Measurements from ENCODE around the gene TMA7. TPM values are rescaled to one million over a fixed set of nuclear protein-coding genes. Genes with fewer than 3 reads are reported as not detected.

Gene TMA7
- total and polyA plus RNA-seq, 2 donors (not counting 3 experiments of a cell fraction or from before 2014, with no cell fraction given): 137 to 306 TPM

- no peak overlapping the region for H2AFZ ChIP-seq (ENCODE audit: low read depth, low read length)
- DNase-seq (ENCODE audit: low read depth, low spot score) (no peak), FAIRE-seq (no peak)
- no peak overlapping the region for H3K9ac ChIP-seq (replicated peaks; ENCODE audit: extremely low read depth, insufficient read depth, low read length)
- CTCF ChIA-PET: interaction anchor here (2.7 to 10.4 kb wide), 5 partner anchors 34 to 243 kb away, joined by 91 to 723 read pairs (median 296); partner anchors contain the start of genes CAMP and ZNF589
- no peaks in the 10 kb centered on the region for H3K27me3 ChIP-seq (ENCODE audit: control insufficient read depth in 2 of 2, insufficient read depth in 2 of 2, low read length in 2 of 2)
- no peak for TF ChIP-seq EZH2 (IDR thresholded peaks at IDR 0.05; ENCODE audit: borderline replicate concordance, low read depth, low read length, severe bottlenecking)
- no peak for TF ChIP-seq FOS (IDR thresholded peaks at IDR 0.05; ENCODE audit: borderline replicate concordance, insufficient read depth, low read length)
- TF ChIP-seq POLR2A (IDR thresholded peaks at IDR 0.05; ENCODE audit: low read depth, low read length): no peak
- TF ChIP-seq MAX (IDR thresholded peaks at IDR 0.05; ENCODE audit: insufficient read depth, insufficient read length): no peak
- TF ChIP-seq GATA2 (IDR thresholded peaks at IDR 0.05; ENCODE audit: insufficient read depth, insufficient read length, low read depth, low read length): no peak
- TF ChIP-seq POLR2AphosphoS5 (IDR thresholded peaks at IDR 0.05; ENCODE audit: insufficient read depth, low read depth, low read length): no peak
- TF ChIP-seq CTCF (IDR thresholded peaks at IDR 0.05; ENCODE audit: extremely low read depth in 1 of 2, insufficient read depth in 1 of 2, low read depth in 1 of 2, low read length in 2 of 2): no peak
- no peak for TF ChIP-seq MYC (IDR thresholded peaks at IDR 0.05; ENCODE audit: low read depth, low read length)
- no peak for TF ChIP-seq JUN (IDR thresholded peaks at IDR 0.05; ENCODE audit: borderline replicate concordance, insufficient read depth, insufficient read length, low read depth)
- intact Hi-C loops (cut with micrococcal nuclease): no loop called here
- peaks cover 16% of the 10 kb centered on the region for H3K4me1 ChIP-seq (ENCODE audit: control insufficient read depth, extremely low read depth, insufficient read depth, low read length)
- dilution Hi-C loops (cut with MboI; ENCODE audit: extremely low pct_ligation_motif_present, low sequenced_read_pairs): no loop called here
- peaks cover 26% of the 10 kb centered on the region for H3K79me2 ChIP-seq (ENCODE audit: control insufficient read depth, insufficient read depth, low read length)
- BruUV-seq (replicated peaks): no TSS peak
- no peak overlapping the region for H3K4me2 ChIP-seq (ENCODE audit: insufficient read depth, low read length)
- H3K36me3 ChIP-seq (ENCODE audit: control insufficient read depth in 2 of 2, extremely low read depth in 1 of 2, insufficient read depth in 2 of 2, low read length in 2 of 2): peaks cover 3 to 8% of the 10 kb centered on the region in 2 experiments
- no peaks in the 10 kb centered on the region for H3K9me3 ChIP-seq (replicated peaks; ENCODE audit: control insufficient read depth, insufficient read depth, low read length)
- POLR2A ChIA-PET: no interaction called here
- no peaks in the 10 kb centered on the region for H4K20me1 ChIP-seq (replicated peaks; ENCODE audit: control insufficient read depth, extremely low read depth, insufficient read depth, low read length)
- H3K4me3 ChIP-seq (replicated peaks in 1 of 3; ENCODE audit: insufficient read depth in 1 of 3, low read depth in 1 of 3, low read length in 3 of 3): no peak overlapping the region
- H3K9me1 ChIP-seq (replicated peaks; ENCODE audit: control insufficient read depth, extremely low read depth, insufficient read depth, low read length): no peaks in the 10 kb centered on the region
- no peak overlapping the region for H3K27ac ChIP-seq (ENCODE audit: insufficient read depth, low read depth, low read length)
Measured at GRCh38 chr3:48437812-48438211, 2.2 kb upstream of the TMA7 start.

Measured in endothelial cell of umbilical vein (primary cell).